Endometrial microvascular endothelial cells (primary cell): Measurements from ENCODE around the gene FAM210A. TPM values are rescaled to one million over a fixed set of nuclear protein-coding genes. Genes with fewer than 3 reads are reported as not detected.

ENCODE experiments used
- in situ Hi-C: cut with HindIII; loops from 2 replicates; pipeline ENCODE4 v1.10.0; 2017; ENCODE audit warnings: low sequenced_read_pairs, low pct_unique_long_range_greater_than_20kb; ENCODE audit errors: inconsistent ontology term
- total RNA-seq: library from RNA; depleted of rRNA; stranded (reverse); fragments of >200 nt; gene quantifications from one replicate; pipeline ENCODE4 v1.2.3, GENCODE V29; 2015; ENCODE audit errors: inconsistent ontology term

FAM210A gene
- total RNA-seq, 1 donor from 2014 or later: 13.7 TPM

DNA sequence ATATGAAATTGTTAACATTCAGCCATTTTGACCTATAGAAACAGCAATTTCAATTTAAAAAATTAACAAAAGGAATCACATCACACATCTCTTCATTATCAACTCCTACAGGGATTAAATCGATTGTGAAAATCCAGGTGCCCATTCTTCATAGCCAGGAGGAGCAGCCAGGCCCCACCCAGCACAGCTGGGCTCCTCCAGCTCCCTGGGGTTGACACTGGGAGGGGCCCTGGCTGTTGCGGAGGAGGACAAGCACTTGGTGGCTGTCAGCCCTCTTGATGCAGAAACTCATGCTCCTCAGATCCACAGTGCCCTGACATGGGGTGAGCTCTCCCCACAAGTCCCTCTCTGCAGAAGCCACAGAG, 99.8 kb downstream of the FAM210A start:
- in situ Hi-C loops: loop anchor here (10.0 kb wide), 1 partner anchor 412 kb away; the partner anchor contains the start of gene LDLRAD4

DNA sequence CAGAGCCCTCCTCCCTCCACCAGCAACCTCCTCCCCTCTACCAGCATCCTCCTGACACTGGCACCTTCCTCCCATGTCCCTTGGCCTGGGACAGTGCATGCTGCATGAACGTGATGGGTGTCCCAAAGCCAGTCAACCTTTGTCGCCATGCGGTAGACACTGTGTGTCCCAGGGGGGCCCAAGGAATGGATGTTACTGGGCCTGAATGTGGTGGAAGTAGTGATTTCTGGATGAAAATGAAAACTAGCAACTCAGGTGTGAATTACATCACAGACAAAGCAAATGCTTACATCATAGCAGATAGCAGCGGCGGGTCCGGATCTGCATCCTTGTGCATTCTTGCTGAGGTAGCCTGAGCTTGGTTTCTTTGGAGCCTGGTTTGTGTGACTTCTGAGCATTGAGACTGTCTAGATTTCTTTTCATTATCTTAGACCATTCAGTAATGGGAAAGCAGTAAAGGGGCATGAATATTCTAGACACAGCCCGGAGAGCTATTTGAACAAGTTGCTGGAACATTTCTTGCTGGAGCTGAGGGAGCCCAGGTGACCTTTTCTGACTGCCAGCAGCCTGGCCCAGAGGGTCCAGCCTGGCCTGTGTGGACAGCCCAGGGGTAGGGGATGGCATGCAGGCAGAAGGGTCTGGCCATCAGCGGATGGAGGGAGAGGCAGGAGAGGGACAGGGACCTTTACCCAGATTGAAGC, 100.4 kb downstream of the FAM210A start:
- in situ Hi-C loops: loop anchor here (10.0 kb wide), 1 partner anchor 411 kb away; the partner anchor contains the start of gene LDLRAD4

DNA sequence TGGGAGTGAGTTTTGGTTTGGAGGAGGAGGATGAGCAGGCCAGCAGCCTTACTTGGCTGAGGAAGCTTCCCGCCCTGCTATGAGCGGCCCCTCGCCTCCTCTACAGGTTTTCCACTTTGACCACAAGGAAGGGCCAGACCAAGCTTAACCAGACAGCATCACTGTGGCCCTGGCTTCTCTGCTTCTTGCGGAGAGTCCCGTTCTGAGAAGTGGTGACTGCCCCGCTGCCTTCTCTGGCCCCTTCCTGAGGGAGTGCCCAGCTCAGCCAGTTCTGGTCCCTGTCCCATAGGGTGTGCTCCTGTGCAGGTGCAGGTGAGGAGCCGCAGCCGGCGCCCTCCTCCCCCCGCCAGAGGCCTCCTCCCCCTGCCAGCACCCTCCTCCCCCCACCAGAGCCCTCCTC, 101.0 kb downstream of the FAM210A start:
- in situ Hi-C loops: loop anchor here (10.0 kb wide), 1 partner anchor 411 kb away; the partner anchor contains the start of gene LDLRAD4

DNA sequence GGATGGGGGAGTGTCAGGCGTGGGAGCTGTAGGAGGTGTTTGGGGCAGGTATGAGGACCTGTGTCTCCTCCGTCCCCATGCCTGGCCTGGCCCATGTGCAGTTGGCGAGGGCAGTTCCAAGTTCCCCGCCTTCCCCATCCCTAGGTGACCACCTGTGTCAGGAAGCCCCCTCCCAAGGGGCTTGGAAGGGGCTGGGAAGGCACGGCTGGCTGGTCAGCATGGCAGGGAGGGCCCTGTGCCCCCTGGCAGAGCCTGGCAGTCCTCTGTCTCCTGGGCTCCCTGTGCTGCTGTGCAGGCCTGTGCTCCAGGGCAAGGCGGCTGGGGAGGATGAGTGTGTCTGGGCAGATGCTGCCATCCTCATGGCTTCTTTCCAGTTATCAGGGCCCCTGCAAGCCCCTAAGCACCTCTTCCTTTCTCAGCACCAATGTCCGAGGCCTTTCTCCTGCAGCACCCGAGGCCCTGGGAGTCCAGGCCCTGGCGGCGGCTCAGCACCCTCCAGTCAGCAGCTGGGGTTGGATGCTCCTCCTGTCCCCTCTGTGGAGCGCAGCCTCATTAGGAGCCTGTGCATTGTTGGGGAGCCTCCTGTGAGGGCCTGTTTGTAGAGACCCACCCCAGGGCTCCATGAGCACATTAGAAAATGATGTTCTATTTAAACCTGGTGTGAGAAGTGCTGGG, 101.7 kb downstream of the FAM210A start:
- in situ Hi-C loops: loop anchor here (10.0 kb wide), 1 partner anchor 410 kb away; the partner anchor contains the start of gene LDLRAD4

DNA sequence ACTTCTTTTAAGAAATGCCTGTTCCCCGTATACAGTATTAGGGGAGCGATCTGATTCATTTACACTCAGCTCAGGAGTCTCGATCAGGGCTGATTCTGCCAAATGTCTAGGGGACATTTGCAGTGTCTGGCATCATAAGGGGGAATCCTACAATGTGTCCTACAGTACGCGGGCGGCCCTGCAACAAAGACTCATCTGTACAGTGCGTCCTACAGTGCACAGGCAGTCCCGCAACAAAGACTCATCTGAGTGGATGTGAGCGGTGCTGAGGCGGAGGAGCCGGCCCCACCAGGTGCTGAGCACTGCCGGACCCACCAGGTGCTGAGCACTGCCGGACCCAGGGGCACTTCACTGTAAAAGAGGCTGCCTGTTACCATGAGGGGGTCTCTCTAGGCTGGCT, 102.5 kb downstream of the FAM210A start:
- in situ Hi-C loops: loop anchor here (10.0 kb wide), 1 partner anchor 409 kb away; the partner anchor contains the start of gene LDLRAD4

DNA sequence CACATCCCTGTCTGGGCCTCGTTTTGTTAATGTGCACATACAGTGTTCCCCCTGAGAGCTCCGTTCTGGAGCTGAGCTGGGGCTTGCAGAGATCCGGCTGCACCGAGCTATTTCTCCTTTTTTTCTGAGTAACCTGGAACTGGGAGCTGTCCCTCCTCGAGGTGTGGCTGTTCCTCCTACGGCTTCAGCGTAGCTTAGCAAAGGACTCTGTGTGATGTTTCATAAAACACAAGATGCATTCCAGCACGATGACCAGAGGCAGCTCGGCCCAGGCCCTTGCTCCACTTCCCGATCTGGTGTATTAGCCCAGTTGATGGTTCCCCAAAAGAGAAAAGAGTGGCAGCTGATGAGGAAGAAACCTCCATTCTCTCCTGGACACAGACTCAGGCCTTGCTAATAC, 103.0 kb downstream of the FAM210A start:
- in situ Hi-C loops: loop anchor here (10.0 kb wide), 1 partner anchor 409 kb away; the partner anchor contains the start of gene LDLRAD4

DNA sequence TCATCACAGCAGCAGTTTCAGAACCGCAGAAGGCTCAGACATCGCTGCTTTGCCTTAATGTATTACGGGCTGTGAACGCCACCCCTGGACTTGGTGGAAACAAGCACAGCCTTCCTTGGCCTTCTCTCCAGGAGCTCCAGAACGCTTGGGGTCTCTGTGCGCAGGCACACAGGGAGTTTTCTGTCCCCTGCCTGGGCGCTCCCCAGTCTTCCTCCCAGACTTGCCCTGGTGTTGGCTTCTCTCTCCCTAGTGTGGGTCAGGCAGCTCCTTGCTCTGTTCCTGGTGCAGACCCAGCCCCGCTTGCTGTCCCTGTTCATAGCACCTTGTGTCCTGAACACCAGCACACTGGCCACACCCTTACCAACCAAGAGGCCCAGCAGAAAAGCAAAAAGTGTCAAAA, 103.6 kb downstream of the FAM210A start:
- in situ Hi-C loops: loop anchor here (10.0 kb wide), 1 partner anchor 408 kb away; the partner anchor contains the start of gene LDLRAD4

- in situ Hi-C loops: loop anchor here (10.0 kb wide), 1 partner anchor 407 kb away; the partner anchor contains the start of gene LDLRAD4
Observed at GRCh38 chr18:13621886-13622619, 104.3 kb downstream of the FAM210A start.

- in situ Hi-C loops: loop anchor here (10.0 kb wide), 1 partner anchor 407 kb away; the partner anchor contains the start of gene LDLRAD4
Observed at GRCh38 chr18:13621446-13621849, 104.9 kb downstream of the FAM210A start.

- in situ Hi-C loops: loop anchor here (10.0 kb wide), 1 partner anchor 406 kb away; the partner anchor contains the start of gene LDLRAD4
Observed at GRCh38 chr18:13620818-13621445, 105.4 kb downstream of the FAM210A start.

DNA sequence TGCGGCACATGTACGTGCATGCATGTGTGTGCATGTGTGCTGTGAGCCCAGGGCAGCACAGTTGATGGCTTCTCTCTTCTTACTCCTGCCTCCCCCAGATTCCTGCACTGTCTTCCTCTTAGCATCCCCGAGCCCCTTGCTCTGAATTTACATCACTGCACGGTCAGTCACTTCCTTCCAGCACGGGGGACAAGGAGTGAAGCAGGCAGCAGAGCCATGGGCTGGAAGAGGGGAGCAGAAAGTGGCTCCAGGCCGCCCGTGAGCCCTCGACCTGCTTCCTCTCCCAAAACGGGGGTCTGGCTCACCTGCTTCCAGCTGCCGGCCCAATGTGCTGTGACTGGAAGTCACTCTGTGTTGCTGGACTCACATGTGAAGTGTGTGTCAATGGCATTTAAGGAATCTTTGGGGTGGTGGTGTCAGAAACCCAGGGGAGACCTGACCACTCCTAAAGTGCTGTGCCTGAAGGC, 106.1 kb downstream of the FAM210A start:
- in situ Hi-C loops: loop anchor here (10.0 kb wide), 1 partner anchor 405 kb away; the partner anchor contains the start of gene LDLRAD4

- in situ Hi-C loops: loop anchor here (10.0 kb wide), 1 partner anchor 405 kb away; the partner anchor contains the start of gene LDLRAD4
Observed at GRCh38 chr18:13619505-13620205, 106.7 kb downstream of the FAM210A start.

GRCh38 chr18:13618760-13619438, 107.5 kb downstream of the FAM210A start:
- in situ Hi-C loops: no loop called here

DNA sequence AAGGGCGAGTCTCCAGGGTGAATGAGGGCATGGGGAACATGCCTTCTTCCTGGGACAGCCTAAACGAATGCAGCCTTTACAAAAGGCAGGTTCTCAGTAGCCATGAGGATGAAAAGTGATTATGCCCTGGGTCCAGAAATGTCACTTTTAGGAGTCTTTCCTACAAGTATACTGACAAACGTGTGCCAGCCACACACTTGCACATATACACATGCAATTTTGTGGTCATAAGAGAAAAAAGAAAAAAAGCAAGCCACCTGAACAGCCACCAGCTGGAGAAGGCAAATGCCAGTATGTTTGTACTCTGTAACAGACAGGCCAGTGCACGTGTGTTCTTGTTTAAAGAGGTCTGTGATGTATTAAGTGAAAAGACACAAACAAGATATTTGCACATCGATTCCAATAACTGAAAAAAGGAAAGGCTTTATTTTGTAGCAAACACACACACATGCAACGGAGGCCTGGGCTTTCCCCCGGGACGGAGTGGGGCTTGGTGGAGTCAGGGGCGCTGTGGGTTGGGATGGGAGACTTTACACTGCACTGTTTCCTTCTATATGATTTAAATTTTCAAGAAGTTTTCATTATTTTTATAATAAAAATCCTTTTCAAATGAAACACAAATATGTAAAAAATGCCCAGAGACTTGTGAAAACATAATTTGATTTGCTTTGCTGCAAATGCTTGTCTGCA, 108.4 kb downstream of the FAM210A start:
- in situ Hi-C loops: no loop called here

DNA sequence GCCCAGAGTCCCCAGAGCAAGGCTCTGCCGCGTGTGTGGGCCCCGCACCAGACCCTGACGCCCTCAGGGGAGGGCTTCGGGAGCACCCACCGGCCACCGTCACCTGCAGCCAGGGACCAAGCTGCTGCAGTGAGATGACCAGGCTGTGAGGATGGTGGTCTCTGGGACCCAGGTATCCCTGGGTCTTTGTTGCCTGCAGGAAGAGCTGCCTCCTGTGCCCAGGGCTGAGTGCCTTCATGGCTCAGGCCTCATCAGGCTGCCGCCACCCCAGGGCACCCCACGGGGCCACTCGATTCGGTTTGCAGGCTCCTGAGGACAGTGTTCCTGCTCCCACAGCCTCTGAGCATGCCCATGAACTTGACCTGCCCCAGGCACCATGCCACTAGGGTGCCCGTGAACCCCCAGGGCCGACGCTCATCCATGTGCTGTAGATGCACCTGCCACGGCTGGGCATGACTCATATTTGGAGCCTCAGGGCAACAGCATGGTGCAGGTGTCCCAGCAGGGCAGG, 109.8 kb downstream of the FAM210A start:
- in situ Hi-C loops: no loop called here

DNA sequence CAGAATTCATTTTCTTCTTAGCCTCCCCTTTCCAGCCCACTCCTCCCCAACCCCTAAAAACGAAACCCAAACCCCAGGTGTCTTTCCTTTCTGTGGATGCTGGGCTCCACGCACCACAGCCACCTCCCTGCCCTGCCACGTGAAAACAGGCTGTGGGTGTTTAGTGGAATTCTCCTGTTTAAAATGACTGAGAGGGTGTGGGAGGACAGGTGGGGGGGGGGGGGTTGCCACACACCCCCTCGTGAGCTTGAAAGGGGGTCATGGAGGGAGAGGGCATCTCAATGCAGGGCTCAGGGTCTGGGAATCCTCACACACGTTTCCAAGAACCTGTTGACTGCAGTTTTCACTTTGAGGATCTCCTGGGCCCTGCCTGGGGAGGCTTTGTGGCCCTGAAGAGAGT, 110.3 kb downstream of the FAM210A start:
- in situ Hi-C loops: no loop called here

GRCh38 chr18:13615432-13615861, 110.9 kb downstream of the FAM210A start:
- in situ Hi-C loops: no loop called here
